ENCODE data around the gene TMEM270. TPM values are rescaled to one million over a fixed set of nuclear protein-coding genes. Genes with fewer than 3 reads are reported as not detected.

Gene TMEM270, protein sequence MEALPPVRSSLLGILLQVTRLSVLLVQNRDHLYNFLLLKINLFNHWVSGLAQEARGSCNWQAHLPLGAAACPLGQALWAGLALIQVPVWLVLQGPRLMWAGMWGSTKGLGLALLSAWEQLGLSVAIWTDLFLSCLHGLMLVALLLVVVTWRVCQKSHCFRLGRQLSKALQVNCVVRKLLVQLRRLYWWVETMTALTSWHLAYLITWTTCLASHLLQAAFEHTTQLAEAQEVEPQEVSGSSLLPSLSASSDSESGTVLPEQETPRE
- total RNA-seq (2022) (not detected in 2 replicates), Bru-seq, nascent RNA (not detected), BruChase-seq, experiment 1, labeled RNA remaining after a 6-hour chase (not detected), BruChase-seq, experiment 2, labeled RNA remaining after a 2-hour chase (not detected)
- long read RNA-seq: 0 reads

DNA sequence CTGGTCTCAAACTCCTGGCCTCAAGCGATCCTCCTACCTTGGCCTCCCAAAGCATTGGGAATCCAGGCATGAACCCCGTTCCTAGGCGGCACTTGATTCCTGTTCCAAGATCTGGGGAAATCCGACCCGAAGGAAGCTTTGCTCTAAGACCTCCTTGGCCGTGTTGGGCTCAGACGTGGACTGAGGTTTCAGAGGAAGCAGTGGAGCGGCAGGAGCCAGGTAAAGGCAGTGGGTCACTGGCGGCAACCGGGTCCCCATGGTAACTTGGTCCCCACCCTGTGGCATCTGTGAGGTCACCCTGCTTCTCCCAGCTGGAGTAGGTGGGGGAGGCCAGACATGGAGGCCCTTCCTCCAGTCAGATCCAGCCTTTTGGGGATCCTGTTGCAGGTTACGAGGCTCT, at the start of gene TMEM270:
TSS of gene TMEM270 (plus strand) at position 301 of the 400 bp plus-strand sequence. CDS start at position 337, 36 bp downstream.
- no peak for DNase-seq (ENCODE audit: unreplicated experiment)
- Mint-ChIP-seq H3K27ac (ENCODE audit: low read depth, unreplicated experiment) (no peak within 1 kb of the TSS), H3K9me3 (ENCODE audit: unreplicated experiment) (no peaks in the 10 kb centered on the region), H3K4me1 (ENCODE audit: insufficient read depth, unreplicated experiment) (no peaks in the 10 kb centered on the region), H3K27me3 (ENCODE audit: insufficient read depth, unreplicated experiment) (peaks cover 12% of the 10 kb centered on the region), H3K36me3 (ENCODE audit: insufficient read depth, unreplicated experiment) (no peaks in the 10 kb centered on the region), H3K4me3 (ENCODE audit: unreplicated experiment) (no peak within 1 kb of the TSS)
- intact Hi-C loops (cut with micrococcal nuclease): no loop called here
- POLR2A ChIA-PET: no interaction called here
- no TSS peak for BruUV-seq (replicated peaks)
- TF ChIP-seq, protein P1, sequence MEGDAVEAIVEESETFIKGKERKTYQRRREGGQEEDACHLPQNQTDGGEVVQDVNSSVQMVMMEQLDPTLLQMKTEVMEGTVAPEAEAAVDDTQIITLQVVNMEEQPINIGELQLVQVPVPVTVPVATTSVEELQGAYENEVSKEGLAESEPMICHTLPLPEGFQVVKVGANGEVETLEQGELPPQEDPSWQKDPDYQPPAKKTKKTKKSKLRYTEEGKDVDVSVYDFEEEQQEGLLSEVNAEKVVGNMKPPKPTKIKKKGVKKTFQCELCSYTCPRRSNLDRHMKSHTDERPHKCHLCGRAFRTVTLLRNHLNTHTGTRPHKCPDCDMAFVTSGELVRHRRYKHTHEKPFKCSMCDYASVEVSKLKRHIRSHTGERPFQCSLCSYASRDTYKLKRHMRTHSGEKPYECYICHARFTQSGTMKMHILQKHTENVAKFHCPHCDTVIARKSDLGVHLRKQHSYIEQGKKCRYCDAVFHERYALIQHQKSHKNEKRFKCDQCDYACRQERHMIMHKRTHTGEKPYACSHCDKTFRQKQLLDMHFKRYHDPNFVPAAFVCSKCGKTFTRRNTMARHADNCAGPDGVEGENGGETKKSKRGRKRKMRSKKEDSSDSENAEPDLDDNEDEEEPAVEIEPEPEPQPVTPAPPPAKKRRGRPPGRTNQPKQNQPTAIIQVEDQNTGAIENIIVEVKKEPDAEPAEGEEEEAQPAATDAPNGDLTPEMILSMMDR (IDR thresholded peaks at IDR 0.05; ENCODE audit: unreplicated experiment): no peak
- CTCF ChIA-PET: interaction anchor here (0.6 kb wide), 1 partner anchor 186 kb away, joined by 3 read pairs; no protein-coding TSS in a partner anchor

DNA sequence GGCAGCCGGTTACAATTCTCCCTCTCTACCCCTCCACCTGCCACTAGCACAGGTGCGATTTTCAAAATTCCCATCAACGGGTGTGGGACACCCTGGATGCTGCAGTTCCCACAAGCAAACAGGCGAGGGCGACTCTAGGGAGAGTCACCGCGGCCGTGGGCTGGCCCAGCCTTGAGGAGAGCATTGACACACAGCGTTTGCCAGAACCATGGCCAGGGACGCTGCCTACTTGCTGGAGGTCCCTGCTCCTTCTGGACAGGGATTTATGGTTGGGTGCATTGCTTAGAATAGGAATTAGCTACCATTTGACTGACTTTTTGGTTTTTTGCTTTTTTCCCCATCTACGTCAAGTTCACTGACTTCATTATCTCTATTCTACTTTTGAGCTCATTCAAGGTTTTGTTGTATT, 49.2 kb upstream of the TMEM270 start:
- peak; percentile 84 for DNase-seq (ENCODE audit: unreplicated experiment)
- ChIA-PET CTCF (interaction anchor here (0.6 to 2.4 kb wide), 20 partner anchors 11 to 589 kb away, joined by 3 to 11 read pairs (median 4); no protein-coding TSS in a partner anchor), POLR2A (no interaction called here)
- no TSS peak for BruUV-seq (replicated peaks)
- Mint-ChIP-seq H3K27me3 (ENCODE audit: insufficient read depth, unreplicated experiment) (no peaks in the 10 kb centered on the region), H3K27ac (ENCODE audit: low read depth, unreplicated experiment) (no peak overlapping the region), H3K36me3 (ENCODE audit: insufficient read depth, unreplicated experiment) (no peaks in the 10 kb centered on the region), H3K4me3 (ENCODE audit: unreplicated experiment) (no peak overlapping the region), H3K9me3 (ENCODE audit: unreplicated experiment) (no peaks in the 10 kb centered on the region), H3K4me1 (ENCODE audit: insufficient read depth, unreplicated experiment) (peaks cover 5% of the 10 kb centered on the region)
- TF ChIP-seq, protein P1 (IDR thresholded peaks at IDR 0.05; ENCODE audit: unreplicated experiment): peak; percentile 77
- intact Hi-C loops (cut with micrococcal nuclease): loop anchor here (1.0 kb wide), 2 partner anchors 40 to 44 kb away; no protein-coding TSS in a partner anchor

DNA sequence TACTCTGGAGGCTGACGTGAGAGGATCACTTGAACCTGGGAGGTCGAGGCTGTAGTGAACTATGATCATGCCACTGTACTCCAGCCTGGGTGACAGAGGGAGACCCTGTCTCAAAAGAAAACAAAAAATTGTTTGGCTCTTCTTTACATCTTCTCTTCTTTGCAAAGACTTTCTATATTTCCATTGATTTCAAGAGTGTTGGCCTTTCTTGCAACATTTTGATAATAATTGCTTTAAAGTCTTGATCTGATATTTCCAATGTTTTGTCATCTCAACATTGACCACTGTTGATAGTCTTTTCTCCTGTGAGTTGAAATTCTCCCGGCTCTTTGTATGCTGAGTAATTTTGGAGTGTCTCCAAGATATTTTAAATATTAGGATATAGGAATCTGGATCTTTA, 48.0 kb upstream of the TMEM270 start:
- Mint-ChIP-seq H3K4me1 (ENCODE audit: insufficient read depth, unreplicated experiment) (peaks cover 5% of the 10 kb centered on the region), H3K27me3 (ENCODE audit: insufficient read depth, unreplicated experiment) (no peaks in the 10 kb centered on the region), H3K9me3 (ENCODE audit: unreplicated experiment) (no peaks in the 10 kb centered on the region), H3K36me3 (ENCODE audit: insufficient read depth, unreplicated experiment) (no peaks in the 10 kb centered on the region), H3K4me3 (ENCODE audit: unreplicated experiment) (no peak overlapping the region), H3K27ac (ENCODE audit: low read depth, unreplicated experiment) (no peak overlapping the region)
- BruUV-seq (replicated peaks): no TSS peak
- POLR2A ChIA-PET: no interaction called here
- TF ChIP-seq, protein P1 (IDR thresholded peaks at IDR 0.05; ENCODE audit: unreplicated experiment): no peak
- CTCF ChIA-PET: interaction anchor here (2.4 kb wide), 1 partner anchor 17 kb away, joined by 7 read pairs; no protein-coding TSS in a partner anchor
- intact Hi-C loops (cut with micrococcal nuclease): no loop called here
- DNase-seq (ENCODE audit: unreplicated experiment): no peak

DNA sequence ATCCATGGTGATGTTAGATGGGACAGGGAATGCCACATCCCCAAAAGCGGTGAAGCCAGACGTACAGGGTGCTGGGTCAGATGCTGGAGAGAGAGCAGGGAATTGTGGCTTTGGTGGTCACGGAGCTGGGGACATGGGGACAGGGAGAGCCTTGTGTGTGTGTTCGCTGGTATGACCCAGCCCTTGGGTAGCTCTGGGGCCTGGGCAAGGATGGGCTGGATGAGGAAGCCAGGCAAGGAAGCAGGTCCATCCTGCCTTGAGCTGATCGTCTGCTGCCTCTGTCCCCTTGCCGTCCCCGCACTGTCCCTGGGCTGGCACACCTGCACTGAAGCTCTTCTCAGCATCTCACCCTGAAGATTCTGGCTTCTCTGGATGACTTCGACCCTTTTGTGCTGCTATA, 45.5 kb upstream of the TMEM270 start:
- intact Hi-C loops (cut with micrococcal nuclease): no loop called here
- POLR2A ChIA-PET: interaction anchor here (0.9 kb wide), 1 partner anchor 35 kb away, joined by 3 read pairs; no protein-coding TSS in a partner anchor
- H3K27ac Mint-ChIP-seq (ENCODE audit: low read depth, unreplicated experiment): no peak overlapping the region
- no peaks in the 10 kb centered on the region for H3K9me3 Mint-ChIP-seq (ENCODE audit: unreplicated experiment)
- CTCF ChIA-PET: interaction anchor here (0.6 to 2.0 kb wide), 5 partner anchors 11 to 209 kb away, joined by 3 to 9 read pairs (median 4); no protein-coding TSS in a partner anchor
- H3K27me3 Mint-ChIP-seq (ENCODE audit: insufficient read depth, unreplicated experiment): no peaks in the 10 kb centered on the region
- no peak for DNase-seq (ENCODE audit: unreplicated experiment)
- no peaks in the 10 kb centered on the region for H3K4me1 Mint-ChIP-seq (ENCODE audit: insufficient read depth, unreplicated experiment)
- no TSS peak for BruUV-seq (replicated peaks)
- TF ChIP-seq, protein P1 (IDR thresholded peaks at IDR 0.05; ENCODE audit: unreplicated experiment): no peak
- no peak overlapping the region for H3K4me3 Mint-ChIP-seq (ENCODE audit: unreplicated experiment)
- H3K36me3 Mint-ChIP-seq (ENCODE audit: insufficient read depth, unreplicated experiment): no peaks in the 10 kb centered on the region
